Mucosa of rectum (tissue), 2 donors: ENCODE data around the gene BTBD9.

ENCODE experiments used
- H3K27ac ChIP-seq, 2 donors: one replicate each; pipeline ENCODE4 v1.7.0; 2013; ENCODE audit warnings: inconsistent platforms in 2 of 2, low read depth in 2 of 2, low read length in 2 of 2
- H3K27me3 ChIP-seq, 2 donors: one replicate each; pipeline ENCODE4 v1.7.0; 2013; ENCODE audit warnings: low read length in 2 of 2; ENCODE audit not compliant: control insufficient read depth in 2 of 2, insufficient read depth in 2 of 2
- H3K36me3 ChIP-seq, 2 donors: one replicate each; pipeline ENCODE4 v1.7.0; 2013; ENCODE audit warnings: low read length in 2 of 2; ENCODE audit not compliant: control insufficient read depth in 2 of 2, insufficient read depth in 2 of 2
- H3K4me1 ChIP-seq, 2 donors: one replicate each; pipeline ENCODE4 v1.7.0; 2013; ENCODE audit warnings: low read length in 2 of 2, mild to moderate bottlenecking in 1 of 2; ENCODE audit not compliant: control insufficient read depth in 2 of 2, insufficient read depth in 2 of 2
- H3K4me3 ChIP-seq, 2 donors: one replicate each; pipeline ENCODE4 v1.7.0; 2013; ENCODE audit warnings: low read length in 2 of 2
- H3K9ac ChIP-seq, 2 donors: one replicate each; pipeline ENCODE4 v1.7.0; 2013; ENCODE audit warnings: low read length in 2 of 2, low read depth in 1 of 2, mild to moderate bottlenecking in 1 of 2
- H3K9me3 ChIP-seq, 2 donors: one replicate each; pipeline ENCODE4 v1.7.0; 2013; ENCODE audit warnings: low read length in 2 of 2; ENCODE audit not compliant: control insufficient read depth in 2 of 2
- donor health status: healthy.
- donor health status: Normal muscosa, but diverticular disease.

The BTBD9 gene

GRCh38 chr6:38259736-38260135 lies 380.0 kb downstream of the BTBD9 start:
- H3K36me3 ChIP-seq: peaks cover 6 to 14% of the 10 kb centered on the region in 2 donors
- H3K27ac ChIP-seq: no peak overlapping the region

GRCh38 chr6:38248500-38249234 lies 391.1 kb downstream of the BTBD9 start:
- Histone ChIP-seq H3K27me3 (no peaks in the 10 kb centered on the region), H3K9ac (no peak overlapping the region), H3K27ac (no peak overlapping the region), H3K4me3 (no peak overlapping the region), H3K9me3 (no peaks in the 10 kb centered on the region), H3K4me1 (no peaks in the 10 kb centered on the region), H3K36me3 (no peaks in the 10 kb centered on the region)

More at GRCh38 chr6:38259736-38260135, 380.0 kb downstream of the BTBD9 start:
- Histone ChIP-seq H3K4me1 (peaks cover 0 to 5% of the 10 kb centered on the region in 2 donors), H3K27me3 (no peaks in the 10 kb centered on the region), H3K9ac (no peak overlapping the region), H3K4me3 (no peak overlapping the region), H3K9me3 (no peaks in the 10 kb centered on the region)

GRCh38 chr6:38245295-38245694 lies 394.4 kb downstream of the BTBD9 start:
- H3K9ac ChIP-seq: no peak overlapping the region
- H3K27ac ChIP-seq: no peak overlapping the region
- H3K36me3 ChIP-seq: no peaks in the 10 kb centered on the region
- H3K4me1 ChIP-seq: no peaks in the 10 kb centered on the region
- no peak overlapping the region for H3K4me3 ChIP-seq
- H3K9me3 ChIP-seq: no peaks in the 10 kb centered on the region
- no peaks in the 10 kb centered on the region for H3K27me3 ChIP-seq

GRCh38 chr6:38244869-38245268 lies 394.9 kb downstream of the BTBD9 start:
- Histone ChIP-seq H3K9ac (no peak overlapping the region), H3K27me3 (no peaks in the 10 kb centered on the region), H3K27ac (no peak overlapping the region)

GRCh38 chr6:38241200-38241871 lies 398.4 kb downstream of the BTBD9 start:
- Histone ChIP-seq H3K27ac (no peak overlapping the region), H3K9ac (no peak overlapping the region), H3K9me3 (no peaks in the 10 kb centered on the region), H3K36me3 (no peaks in the 10 kb centered on the region), H3K27me3 (no peaks in the 10 kb centered on the region), H3K4me3 (no peak overlapping the region), H3K4me1 (peaks cover 0 to 2% of the 10 kb centered on the region in 2 donors)

More at GRCh38 chr6:38244869-38245268, 394.9 kb downstream of the BTBD9 start:
- Histone ChIP-seq H3K4me1 (peaks cover 0 to under 1% of the 10 kb centered on the region in 2 donors), H3K36me3 (no peaks in the 10 kb centered on the region), H3K4me3 (no peak overlapping the region), H3K9me3 (no peaks in the 10 kb centered on the region)

- H3K4me1 ChIP-seq: peaks cover 0 to 2% of the 10 kb centered on the region in 2 donors
- H3K4me3 ChIP-seq: no peak overlapping the region
- H3K9ac ChIP-seq: no peak overlapping the region
- no peaks in the 10 kb centered on the region for H3K9me3 ChIP-seq
- no peaks in the 10 kb centered on the region for H3K36me3 ChIP-seq
- no peaks in the 10 kb centered on the region for H3K27me3 ChIP-seq
- no peak overlapping the region for H3K27ac ChIP-seq
Observed at GRCh38 chr6:38239719-38240451, 399.8 kb downstream of the BTBD9 start.

GRCh38 chr6:38236631-38237030 lies 403.1 kb downstream of the BTBD9 start:
- no peak overlapping the region for H3K4me3 ChIP-seq
- H3K27me3 ChIP-seq: no peaks in the 10 kb centered on the region
- peaks cover 0 to 2% of the 10 kb centered on the region in 2 donors for H3K4me1 ChIP-seq
- H3K9me3 ChIP-seq: no peaks in the 10 kb centered on the region
- H3K36me3 ChIP-seq: no peaks in the 10 kb centered on the region
- no peak overlapping the region for H3K27ac ChIP-seq
- no peak overlapping the region for H3K9ac ChIP-seq

- Histone ChIP-seq H3K27ac (no peak overlapping the region), H3K9me3 (no peaks in the 10 kb centered on the region), H3K4me3 (no peak overlapping the region), H3K36me3 (no peaks in the 10 kb centered on the region), H3K4me1 (peaks cover 0 to 2% of the 10 kb centered on the region in 2 donors), H3K27me3 (no peaks in the 10 kb centered on the region), H3K9ac (no peak overlapping the region)
Observed at GRCh38 chr6:38234934-38235682, 404.6 kb downstream of the BTBD9 start.

GRCh38 chr6:38234141-38234540 lies 405.6 kb downstream of the BTBD9 start:
- Histone ChIP-seq H3K27me3 (no peaks in the 10 kb centered on the region), H3K4me1 (no peaks in the 10 kb centered on the region), H3K36me3 (no peaks in the 10 kb centered on the region), H3K9ac (no peak overlapping the region), H3K9me3 (no peaks in the 10 kb centered on the region), H3K27ac (no peak overlapping the region), H3K4me3 (no peak overlapping the region)
